ENCODE results near the gene FSTL4. TPM values are rescaled to one million over a fixed set of nuclear protein-coding genes. Genes with fewer than 3 reads are reported as not detected.

FSTL4 gene
- total and polyA plus RNA-seq, 2 of the 4 experiments (the other 2 are of a cell fraction), result 0.18 TPM; not detected in 1

- Histone ChIP-seq H2BK120ac (ENCODE audit: low read depth, low read length) (no peak overlapping the region), H4K91ac (ENCODE audit: insufficient read depth, low read depth, low read length) (no peak overlapping the region), H3K4me1 (ENCODE audit: control insufficient read depth, insufficient read depth, low read length) (no peaks in the 10 kb centered on the region), H2AK5ac (ENCODE audit: low read depth, low read length) (no peak overlapping the region), H3K4me2 (ENCODE audit: low read depth, low read length) (no peak overlapping the region), H3K36me3 (ENCODE audit: control insufficient read depth, insufficient read depth, low read length) (no peaks in the 10 kb centered on the region), H3K23ac (ENCODE audit: low read depth, low read length) (no peak overlapping the region), H2BK5ac (ENCODE audit: low read depth, low read length, poor library complexity, severe bottlenecking) (no peak overlapping the region), H2BK15ac (ENCODE audit: low read depth, low read length) (no peak overlapping the region), H3K4ac (ENCODE audit: low read depth, low read length) (no peak overlapping the region), H4K8ac (ENCODE audit: low read depth in 2 of 2, low read length in 2 of 2) (no peak overlapping the region), H3K27ac (ENCODE audit: insufficient read depth, low read length) (no peak overlapping the region), H3K79me1 (ENCODE audit: low read depth in 1 of 2, low read length in 2 of 2) (no peaks in the 10 kb centered on the region), H3K9ac (ENCODE audit: low read depth, low read length) (no peak overlapping the region), H2AK9ac (replicated peaks; ENCODE audit: low read depth, low read length, poor library complexity) (no peak overlapping the region), H3K4me3 (ENCODE audit: insufficient read depth, low read depth, low read length) (no peak overlapping the region), H4K5ac (ENCODE audit: low read depth, low read length) (no peak overlapping the region), H3K27me3 (ENCODE audit: control insufficient read depth, insufficient read depth, low read length) (peaks cover 8% of the 10 kb centered on the region; the same call in 1 of the 2 replicates), H3K9me1 (ENCODE audit: insufficient read depth, low read length) (no peaks in the 10 kb centered on the region), H4K20me1 (ENCODE audit: insufficient read depth, low read length) (no peaks in the 10 kb centered on the region), H3K18ac (ENCODE audit: low read depth, low read length) (no peak overlapping the region), H2BK20ac (ENCODE audit: low read depth, low read length) (no peak overlapping the region), H2AFZ (replicated peaks; ENCODE audit: low read length, poor library complexity) (no peak overlapping the region), H3K56ac (ENCODE audit: extremely low read depth, insufficient read depth, low read length) (no peak overlapping the region), H3K9me3 (ENCODE audit: control insufficient read depth, insufficient read depth, low read length) (no peaks in the 10 kb centered on the region), H3K14ac (replicated peaks; ENCODE audit: low read depth, low read length) (no peak overlapping the region)
- TF ChIP-seq RAD21 (IDR thresholded peaks at IDR 0.05; ENCODE audit: low read length), result no peak
- no peak for TF ChIP-seq CHD1 (IDR thresholded peaks at IDR 0.05; ENCODE audit: low read depth, low read length)
- no peak for TF ChIP-seq RFX5 (IDR thresholded peaks at IDR 0.05; ENCODE audit: low read depth, low read length)
- TF ChIP-seq SMC3 (IDR thresholded peaks at IDR 0.05; ENCODE audit: low read depth, low read length), result no peak
- no peak for TF ChIP-seq BHLHE40 (IDR thresholded peaks at IDR 0.05; ENCODE audit: low read depth, low read length)
- TF ChIP-seq CEBPB (IDR thresholded peaks at IDR 0.05; ENCODE audit: low read depth, low read length), result no peak
- no peak for TF ChIP-seq USF2 (IDR thresholded peaks at IDR 0.05; ENCODE audit: low read depth, low read length)
- TF ChIP-seq ELK1 (IDR thresholded peaks at IDR 0.05; ENCODE audit: borderline replicate concordance, low read depth, low read length), result no peak
- no peak for TF ChIP-seq POLR2A (IDR thresholded peaks at IDR 0.05; ENCODE audit: low read depth, low read length)
- TF ChIP-seq, protein P1, sequence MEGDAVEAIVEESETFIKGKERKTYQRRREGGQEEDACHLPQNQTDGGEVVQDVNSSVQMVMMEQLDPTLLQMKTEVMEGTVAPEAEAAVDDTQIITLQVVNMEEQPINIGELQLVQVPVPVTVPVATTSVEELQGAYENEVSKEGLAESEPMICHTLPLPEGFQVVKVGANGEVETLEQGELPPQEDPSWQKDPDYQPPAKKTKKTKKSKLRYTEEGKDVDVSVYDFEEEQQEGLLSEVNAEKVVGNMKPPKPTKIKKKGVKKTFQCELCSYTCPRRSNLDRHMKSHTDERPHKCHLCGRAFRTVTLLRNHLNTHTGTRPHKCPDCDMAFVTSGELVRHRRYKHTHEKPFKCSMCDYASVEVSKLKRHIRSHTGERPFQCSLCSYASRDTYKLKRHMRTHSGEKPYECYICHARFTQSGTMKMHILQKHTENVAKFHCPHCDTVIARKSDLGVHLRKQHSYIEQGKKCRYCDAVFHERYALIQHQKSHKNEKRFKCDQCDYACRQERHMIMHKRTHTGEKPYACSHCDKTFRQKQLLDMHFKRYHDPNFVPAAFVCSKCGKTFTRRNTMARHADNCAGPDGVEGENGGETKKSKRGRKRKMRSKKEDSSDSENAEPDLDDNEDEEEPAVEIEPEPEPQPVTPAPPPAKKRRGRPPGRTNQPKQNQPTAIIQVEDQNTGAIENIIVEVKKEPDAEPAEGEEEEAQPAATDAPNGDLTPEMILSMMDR (conservative IDR thresholded peaks at IDR 0.05; ENCODE audit: low read depth, low read length), result no peak
- TF ChIP-seq MAZ (IDR thresholded peaks at IDR 0.05; ENCODE audit: borderline replicate concordance, low read depth, low read length), result no peak
- no peak for TF ChIP-seq FOS (IDR thresholded peaks at IDR 0.05; ENCODE audit: low read depth, low read length)
- no peak for TF ChIP-seq MAFK (IDR thresholded peaks at IDR 0.05; ENCODE audit: low read depth, low read length)
- no peak for TF ChIP-seq NFE2L2 (IDR thresholded peaks at IDR 0.05; ENCODE audit: low read depth, low read length)
- no peak for TF ChIP-seq RCOR1 (IDR thresholded peaks at IDR 0.05; ENCODE audit: insufficient replicate concordance, low read length)
- TF ChIP-seq MXI1 (IDR thresholded peaks at IDR 0.05; ENCODE audit: borderline replicate concordance, low read depth, low read length), result no peak
- no peak for ATAC-seq (ENCODE audit: low read depth)
- intact Hi-C loops (cut with micrococcal nuclease), result no loop called here
- no peak for DNase-seq
- POLR2A ChIA-PET (ENCODE audit: unreplicated experiment), result no interaction called here
- dilution Hi-C loops (cut with HindIII; ENCODE audit: low sequenced_read_pairs, unreplicated experiment), result no loop called here
- no CpG with 5 or more reads among the region's 6 CpGs for WGBS, 2 experiments (ENCODE audit: extremely low coverage in 2 of 2, insufficient read length in 1 of 2)
- in situ Hi-C loops (cut with MboI; ENCODE audit: low sequenced_read_pairs), result no loop called here
- CTCF ChIA-PET, result no interaction called here
- no TSS peak for BruUV-seq (replicated peaks)
Measured at GRCh38 chr5:133398646-133399101, 213.7 kb downstream of the FSTL4 start.

Data from IMR-90 (cell line).